Measurements from ENCODE around the gene OSBPL10. TPM values are rescaled to one million over a fixed set of nuclear protein-coding genes. Genes with fewer than 3 reads are reported as not detected.

OSBPL10 gene
- total RNA-seq, 1 experiment from 2014 or later = 74.7 TPM

- H3K27ac Mint-ChIP-seq (ENCODE audit: unreplicated experiment) = no peak overlapping the region
- CTCF ChIA-PET = no interaction called here
- H3K4me3 Mint-ChIP-seq (ENCODE audit: low read depth, unreplicated experiment) = peak overlapping the region; percentile 93
- no peak for TF ChIP-seq CTCF (IDR thresholded peaks at IDR 0.05; ENCODE audit: unreplicated experiment)
- no TSS peak for BruUV-seq (replicated peaks)
- DNase-seq = no peak
- intact Hi-C loops (cut with micrococcal nuclease; ENCODE audit: unreplicated experiment) = no loop called here
- no peaks in the 10 kb centered on the region for H3K9me3 Mint-ChIP-seq (ENCODE audit: low read depth, unreplicated experiment)
- peaks cover 46% of the 10 kb centered on the region for H3K36me3 Mint-ChIP-seq (ENCODE audit: insufficient read depth, unreplicated experiment)
- H3K27me3 Mint-ChIP-seq (ENCODE audit: unreplicated experiment) = no peaks in the 10 kb centered on the region
- peaks cover 54% of the 10 kb centered on the region for H3K4me1 Mint-ChIP-seq (ENCODE audit: low read depth, unreplicated experiment)
Observed at GRCh38 chr3:31978553-31978952, 2.5 kb downstream of the OSBPL10 start.

GRCh38 chr3:31977736-31978135, 3.3 kb downstream of the OSBPL10 start:
- TF ChIP-seq CTCF (IDR thresholded peaks at IDR 0.05; ENCODE audit: unreplicated experiment) = no peak
- CTCF ChIA-PET = no interaction called here
- intact Hi-C loops (cut with micrococcal nuclease; ENCODE audit: unreplicated experiment) = no loop called here
- BruUV-seq (replicated peaks) = no TSS peak
- Mint-ChIP-seq H3K4me1 (ENCODE audit: low read depth, unreplicated experiment) (peaks cover 57% of the 10 kb centered on the region), H3K36me3 (ENCODE audit: insufficient read depth, unreplicated experiment) (peaks cover 41% of the 10 kb centered on the region), H3K4me3 (ENCODE audit: low read depth, unreplicated experiment) (no peak overlapping the region), H3K27ac (ENCODE audit: unreplicated experiment) (no peak overlapping the region), H3K9me3 (ENCODE audit: low read depth, unreplicated experiment) (no peaks in the 10 kb centered on the region), H3K27me3 (ENCODE audit: unreplicated experiment) (no peaks in the 10 kb centered on the region)
- DNase-seq = no peak

- DNase-seq = no peak
- CTCF ChIA-PET = no interaction called here
- H3K4me3 Mint-ChIP-seq (ENCODE audit: low read depth, unreplicated experiment) = no peak overlapping the region
- H3K9me3 Mint-ChIP-seq (ENCODE audit: low read depth, unreplicated experiment) = no peaks in the 10 kb centered on the region
- peaks cover 31% of the 10 kb centered on the region for H3K36me3 Mint-ChIP-seq (ENCODE audit: insufficient read depth, unreplicated experiment)
- no peak overlapping the region for H3K27ac Mint-ChIP-seq (ENCODE audit: unreplicated experiment)
- H3K4me1 Mint-ChIP-seq (ENCODE audit: low read depth, unreplicated experiment) = peaks cover 57% of the 10 kb centered on the region
- no peak for TF ChIP-seq CTCF (IDR thresholded peaks at IDR 0.05; ENCODE audit: unreplicated experiment)
- no peaks in the 10 kb centered on the region for H3K27me3 Mint-ChIP-seq (ENCODE audit: unreplicated experiment)
- BruUV-seq (replicated peaks) = no TSS peak
- intact Hi-C loops (cut with micrococcal nuclease; ENCODE audit: unreplicated experiment) = no loop called here
Observed at GRCh38 chr3:31976302-31976701, 4.8 kb downstream of the OSBPL10 start.

- CTCF ChIA-PET = no interaction called here
- BruUV-seq (replicated peaks) = no TSS peak
- no peak for DNase-seq
- Mint-ChIP-seq H3K4me1 (ENCODE audit: low read depth, unreplicated experiment) (peaks cover 70% of the 10 kb centered on the region), H3K4me3 (ENCODE audit: low read depth, unreplicated experiment) (no peak overlapping the region), H3K36me3 (ENCODE audit: insufficient read depth, unreplicated experiment) (peaks cover 22% of the 10 kb centered on the region), H3K27ac (ENCODE audit: unreplicated experiment) (no peak overlapping the region), H3K9me3 (ENCODE audit: low read depth, unreplicated experiment) (no peaks in the 10 kb centered on the region), H3K27me3 (ENCODE audit: unreplicated experiment) (no peaks in the 10 kb centered on the region)
- TF ChIP-seq CTCF (IDR thresholded peaks at IDR 0.05; ENCODE audit: unreplicated experiment) = no peak
- intact Hi-C loops (cut with micrococcal nuclease; ENCODE audit: unreplicated experiment) = no loop called here
Observed at GRCh38 chr3:31974964-31975363, 6.1 kb downstream of the OSBPL10 start.

- Mint-ChIP-seq H3K27ac (ENCODE audit: unreplicated experiment) (no peak overlapping the region), H3K27me3 (ENCODE audit: unreplicated experiment) (no peaks in the 10 kb centered on the region), H3K4me3 (ENCODE audit: low read depth, unreplicated experiment) (no peak overlapping the region), H3K36me3 (ENCODE audit: insufficient read depth, unreplicated experiment) (peaks cover 22% of the 10 kb centered on the region), H3K9me3 (ENCODE audit: low read depth, unreplicated experiment) (no peaks in the 10 kb centered on the region), H3K4me1 (ENCODE audit: low read depth, unreplicated experiment) (peaks cover 72% of the 10 kb centered on the region)
- intact Hi-C loops (cut with micrococcal nuclease; ENCODE audit: unreplicated experiment) = no loop called here
- DNase-seq = no peak
- TF ChIP-seq CTCF (IDR thresholded peaks at IDR 0.05; ENCODE audit: unreplicated experiment) = no peak
- BruUV-seq (replicated peaks) = no TSS peak
- CTCF ChIA-PET = no interaction called here
Observed at GRCh38 chr3:31974471-31974870, 6.6 kb downstream of the OSBPL10 start.
